ELR (cell line): Measurements from ENCODE around the gene SPACA9.

Source experiments
- DNase-seq: peaks from one replicate; pipeline ENCODE4 v3.0.0-alpha.2; 2015; ENCODE audit warnings: low read depth

Gene SPACA9

DNA sequence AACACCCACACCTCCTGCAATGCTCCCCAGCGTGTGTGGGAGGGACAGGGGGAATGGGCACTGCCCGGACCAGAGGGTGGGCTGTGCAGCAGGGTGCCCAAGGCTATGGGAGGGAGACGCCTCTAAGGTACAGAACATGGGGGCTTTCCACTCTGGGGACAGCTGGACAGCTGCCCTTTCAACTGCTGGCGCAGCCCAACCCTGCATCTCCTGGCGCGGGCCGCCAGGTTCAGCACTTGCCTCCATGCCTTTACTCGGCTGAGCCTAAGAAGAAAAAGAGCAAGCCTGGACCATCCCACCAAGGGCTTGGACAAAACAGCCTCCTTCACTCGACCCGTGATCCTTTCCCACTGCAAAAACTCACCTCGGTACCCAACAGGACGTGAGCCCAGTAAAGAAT is 15.6 kb upstream of the SPACA9 start:
- DNase-seq: no peak

- no peak for DNase-seq
These were observed 14.4 kb upstream of the SPACA9 start for GRCh38 chr9:132864277-132864676.

GRCh38 chr9:132864691-132865090 is 14.0 kb upstream of the SPACA9 start:
- no peak for DNase-seq

- no peak for DNase-seq
These were observed 11.8 kb upstream of the SPACA9 start for GRCh38 chr9:132866898-132867297.

GRCh38 chr9:132869266-132869665 is 9.4 kb upstream of the SPACA9 start:
- DNase-seq: no peak

DNA sequence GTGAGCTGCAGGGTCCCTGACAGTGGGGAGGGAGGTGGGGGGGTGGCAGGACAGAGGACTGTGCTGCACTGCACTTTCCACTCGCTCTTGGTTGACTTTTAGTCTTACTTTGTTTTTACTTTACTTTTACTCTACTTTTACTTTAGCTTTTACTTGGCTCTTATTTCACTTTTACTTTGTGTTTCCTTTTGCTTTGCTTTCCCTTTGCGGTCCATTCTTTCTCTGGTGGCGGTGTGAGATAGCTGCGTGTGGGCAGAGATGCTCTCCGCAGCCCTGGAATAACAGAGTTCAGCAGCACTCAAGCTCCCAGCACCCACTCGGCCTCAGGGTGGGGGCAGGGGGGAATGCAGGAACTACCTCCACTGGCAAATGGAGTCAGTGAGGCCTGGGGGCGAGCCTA is 5.3 kb upstream of the SPACA9 start:
- no peak for DNase-seq

DNA sequence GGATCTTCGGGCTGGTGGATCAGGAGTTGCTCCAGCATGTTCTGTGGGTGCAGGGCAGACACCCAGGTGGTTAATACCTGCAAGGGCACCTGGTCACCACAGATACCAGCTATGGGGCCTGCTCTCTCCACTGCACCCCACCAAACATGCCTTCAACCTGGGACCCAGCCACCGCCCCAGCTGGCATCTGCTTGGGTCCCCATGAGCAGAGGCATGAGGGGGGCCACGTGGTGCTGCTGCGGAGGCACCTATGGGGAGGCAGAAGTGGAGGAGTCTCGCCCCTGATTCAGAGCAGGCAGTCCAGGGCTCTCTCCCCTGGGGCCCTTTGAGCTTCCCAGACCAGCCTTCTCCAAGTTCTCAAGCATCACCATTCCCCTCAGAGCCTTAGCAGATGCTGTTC is 3.5 kb upstream of the SPACA9 start:
- DNase-seq: no peak

GRCh38 chr9:132876849-132877248 is 1.8 kb upstream of the SPACA9 start:
- no peak for DNase-seq

DNA sequence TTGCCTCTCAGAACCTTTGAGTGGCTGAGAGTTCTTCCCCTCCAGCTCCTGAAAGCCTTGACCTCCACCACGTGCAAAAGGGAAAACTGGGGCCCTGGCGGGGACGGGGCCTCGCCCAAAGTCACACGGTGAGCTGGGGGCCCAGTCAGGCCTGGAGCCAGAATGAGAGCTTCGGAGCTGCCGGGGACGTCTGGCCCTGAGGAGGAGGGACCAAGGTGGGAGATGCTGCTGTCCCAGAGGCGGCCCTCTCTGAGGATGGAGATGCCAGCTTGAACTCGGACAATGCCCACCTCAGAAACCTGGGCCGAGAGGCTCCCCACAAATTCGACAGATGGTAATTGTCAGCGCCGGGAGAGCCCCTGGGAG is 1.3 kb upstream of the SPACA9 start:
- DNase-seq: no peak

DNA sequence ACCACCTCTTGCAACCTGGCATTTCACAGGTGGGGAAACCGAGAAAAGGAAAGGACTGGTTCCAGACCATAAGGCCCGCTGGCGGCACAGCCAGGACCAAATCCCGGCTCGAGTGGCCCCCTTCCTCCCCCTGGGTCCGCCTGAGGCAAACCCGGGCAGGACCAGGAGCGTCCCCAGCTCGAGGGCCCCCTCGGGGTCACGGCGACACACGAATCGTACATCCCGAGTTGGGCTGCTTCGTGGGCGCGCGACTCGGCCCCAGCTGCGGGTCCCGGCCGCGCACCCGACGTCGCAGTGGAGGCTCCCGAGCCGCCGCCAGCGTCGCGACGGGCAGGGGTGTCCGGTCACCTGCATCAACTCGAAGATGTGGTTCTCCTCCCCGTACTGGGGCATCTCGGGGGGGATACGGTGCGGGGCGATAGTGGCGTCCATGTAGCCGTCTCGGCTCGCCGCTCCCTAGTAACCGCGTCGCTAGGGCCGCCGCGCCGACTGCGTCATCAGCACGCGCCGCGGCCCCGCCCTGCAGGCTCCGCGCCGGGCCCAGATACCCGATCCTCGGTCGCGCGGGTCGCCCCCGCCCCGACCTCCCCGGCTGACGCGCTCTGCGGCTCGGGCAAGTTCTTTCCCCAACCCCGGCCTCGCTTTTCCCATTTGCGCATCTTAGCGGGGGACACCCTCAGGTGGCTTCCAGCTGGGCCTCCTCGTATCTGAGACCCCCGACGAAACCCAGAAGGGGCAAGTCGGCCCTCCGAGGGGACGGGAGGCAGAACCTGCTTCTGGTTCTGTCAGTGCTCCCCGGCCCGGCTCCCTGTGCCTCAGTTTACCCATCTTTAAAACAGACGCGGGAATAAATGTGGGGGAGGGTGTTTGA is 639 bp upstream of the SPACA9 start, which contains the start of gene AK8:
TSS of gene AK8 (minus strand) at position 461 of the 871 bp plus-strand sequence. CDS start at position 432, 29 bp downstream.
- DNase-seq: peak; percentile 78

DNA sequence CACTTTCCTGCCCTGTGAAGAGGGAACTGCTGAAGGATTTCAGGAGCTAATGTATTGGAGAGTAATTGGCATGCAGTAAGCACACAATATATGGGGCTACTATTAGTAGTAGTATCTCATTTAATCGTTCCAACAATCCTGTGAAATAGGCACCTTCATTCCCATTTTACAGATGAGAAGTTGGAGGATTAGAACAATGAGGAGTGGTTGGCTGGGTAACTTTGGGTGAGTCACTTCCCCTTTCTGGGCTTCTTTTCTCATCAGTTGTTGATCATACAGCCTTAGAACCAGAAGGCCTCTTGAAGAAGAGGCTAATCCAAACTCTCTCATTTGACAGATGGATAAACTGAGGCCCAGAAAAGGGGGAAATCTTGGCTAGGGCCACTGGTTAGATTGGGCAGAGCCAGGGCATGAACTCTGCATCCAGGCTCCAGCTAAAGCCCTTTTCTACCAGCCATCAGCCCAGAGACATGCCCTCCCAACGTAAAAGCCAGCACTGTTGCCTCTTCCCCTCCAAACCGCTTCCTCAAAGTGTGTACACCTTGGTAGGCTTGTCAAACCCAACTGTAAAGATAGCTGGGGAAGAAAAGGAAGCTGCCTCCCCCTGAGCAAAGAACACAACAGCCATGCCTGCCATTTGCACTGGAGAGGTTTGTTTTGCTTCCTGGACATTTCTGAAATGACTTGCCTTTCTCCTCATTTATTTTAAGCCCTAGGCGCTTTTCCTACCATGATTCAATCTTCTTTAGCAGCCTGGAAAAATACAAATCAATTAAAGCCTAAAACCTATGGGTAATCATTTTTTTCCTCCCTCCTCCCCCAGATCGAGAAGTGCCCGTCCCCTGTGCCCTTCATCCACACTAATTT is 992 bp downstream of the SPACA9 start:
- DNase-seq: peak; percentile 11

- DNase-seq: peak; percentile 34
These were observed 1.6 kb downstream of the SPACA9 start for GRCh38 chr9:132880324-132880661.

DNA sequence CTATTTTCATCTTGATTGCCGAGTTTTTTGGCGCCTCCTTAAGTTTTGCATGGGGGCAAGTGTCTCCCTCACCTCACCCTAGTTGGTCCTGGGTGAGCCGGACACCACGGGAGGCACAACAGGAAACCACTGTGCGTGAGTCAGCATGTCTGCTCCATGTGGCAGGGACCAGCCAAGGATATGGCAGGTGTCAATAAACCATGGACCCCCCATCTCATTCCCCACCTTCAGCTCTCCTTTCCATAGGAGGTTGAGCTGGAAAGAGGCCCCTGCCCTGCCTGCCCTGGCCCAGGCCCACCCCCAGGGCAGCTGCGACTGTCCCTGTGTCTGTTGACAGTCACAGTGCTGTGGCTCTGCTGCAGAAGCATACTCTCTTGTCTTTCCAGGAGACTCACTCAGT is 3.1 kb downstream of the SPACA9 start:
- DNase-seq: peak; percentile 25

GRCh38 chr9:132882616-132883015 is 3.9 kb downstream of the SPACA9 start:
- no peak for DNase-seq

GRCh38 chr9:132883349-132884294 is 4.9 kb downstream of the SPACA9 start:
- no peak for DNase-seq

DNA sequence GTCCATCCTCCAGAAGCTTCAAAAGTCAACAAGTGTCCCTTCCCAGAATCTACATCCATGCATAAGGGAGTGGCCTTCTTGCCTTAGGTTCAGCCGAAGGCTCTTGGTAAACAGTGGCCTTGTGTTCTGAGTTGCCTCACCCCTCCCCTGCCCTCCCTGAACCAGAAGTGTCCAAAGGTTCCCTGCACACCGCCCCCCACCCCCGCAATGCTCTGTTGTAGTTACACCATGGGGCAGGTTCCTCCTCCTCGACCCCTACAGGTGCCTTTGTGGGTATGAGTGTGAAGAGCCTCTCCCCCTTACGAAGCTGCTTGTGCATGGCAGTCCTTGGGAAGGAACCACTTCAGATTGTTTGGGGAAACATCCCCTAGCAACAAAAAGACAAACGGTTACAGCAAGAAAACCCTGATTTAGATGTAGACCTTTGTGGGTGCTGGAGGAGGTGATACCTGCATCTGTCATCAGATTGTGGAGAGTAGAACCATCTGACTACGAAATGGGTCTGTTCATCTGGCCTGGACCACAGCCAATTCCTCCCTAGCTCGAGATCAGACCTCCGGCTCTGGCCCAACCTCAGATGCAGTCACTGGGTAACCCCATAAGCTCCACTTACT is 7.1 kb downstream of the SPACA9 start:
- DNase-seq: no peak

DNA sequence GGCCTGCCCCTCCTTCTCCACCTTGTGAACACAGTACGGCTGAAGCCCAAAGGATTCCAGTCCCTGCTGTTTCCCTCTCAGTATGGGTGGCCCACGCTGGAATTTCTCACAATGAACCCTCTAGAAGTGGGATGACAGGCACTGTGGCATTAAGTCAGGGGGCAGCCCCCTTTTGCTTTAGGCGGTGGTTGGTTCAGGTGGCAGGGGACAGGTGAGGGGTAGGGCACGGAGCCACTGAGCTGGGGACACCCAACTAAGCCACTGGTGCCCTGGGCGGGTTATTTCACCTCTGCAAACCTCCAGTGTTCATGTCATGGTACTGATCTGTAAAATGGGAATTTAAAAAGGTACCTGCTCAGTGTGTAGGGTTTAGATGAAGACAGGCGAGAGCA is 7.6 kb downstream of the SPACA9 start:
- no peak for DNase-seq

GRCh38 chr9:132887181-132888120 is 8.8 kb downstream of the SPACA9 start:
- no peak for DNase-seq

DNA sequence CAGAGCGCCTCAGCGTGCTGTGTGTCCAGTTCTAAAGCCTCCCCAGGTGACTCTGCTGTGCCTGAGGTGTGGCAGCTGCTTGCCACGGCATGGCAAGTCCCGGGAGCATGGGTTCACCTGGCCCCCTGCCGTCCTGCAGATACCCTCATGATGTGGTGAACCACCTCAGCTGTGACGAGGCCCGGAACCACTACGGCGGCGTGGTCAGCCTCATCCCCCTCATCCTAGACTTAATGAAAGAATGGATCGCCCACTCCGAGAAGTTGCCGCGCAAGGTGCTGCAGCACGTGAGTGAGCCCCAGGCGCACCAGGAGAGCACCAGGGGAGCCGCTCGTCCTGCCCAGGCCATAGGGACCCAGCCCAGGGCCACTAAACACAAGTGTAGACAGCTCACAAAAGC is 9.5 kb downstream of the SPACA9 start:
- DNase-seq: no peak

- no peak for DNase-seq
These were observed 13.7 kb downstream of the SPACA9 start for GRCh38 chr9:132892400-132892799.

- no peak for DNase-seq
These were observed 15.6 kb downstream of the SPACA9 start for GRCh38 chr9:132894346-132894745.
